ENCODE measurements around the gene SPOCK1. TPM values are rescaled to one million over a fixed set of nuclear protein-coding genes. Genes with fewer than 3 reads are reported as not detected.

The SPOCK1 gene
- total RNA-seq, 4 donors from 2014 or later = 1.1 to 6.4 (median 4.2) TPM; not detected in 1

GRCh38 chr5:137215780-137216179 lies 283.3 kb downstream of the SPOCK1 start:
- H3K27ac ChIP-seq = no peak overlapping the region

DNA sequence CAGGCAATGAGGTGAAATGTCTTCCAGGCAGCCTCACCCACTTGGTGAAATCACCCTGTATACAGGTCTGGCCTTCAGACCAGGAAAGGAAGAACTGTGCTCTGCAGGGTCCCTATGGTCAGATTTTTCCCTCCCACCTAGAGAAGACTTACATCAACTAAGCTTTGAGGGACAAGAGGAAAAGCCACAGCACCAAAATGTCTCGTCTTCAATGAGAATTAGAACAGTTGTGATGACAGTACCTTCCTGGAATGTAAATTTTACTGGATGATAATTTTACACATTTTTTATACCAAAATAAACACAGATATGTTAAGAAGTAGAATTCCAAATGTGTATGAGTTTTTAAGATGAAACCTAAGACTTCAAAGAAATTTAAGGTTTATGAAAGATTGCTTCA lies 283.9 kb downstream of the SPOCK1 start:
- Histone ChIP-seq H3K27me3 (no peaks in the 10 kb centered on the region), H3K4me1 (no peaks in the 10 kb centered on the region), H3K27ac (no peak overlapping the region), H3K4me3 (no peak overlapping the region), H3K36me3 (no peaks in the 10 kb centered on the region), H3K9me3 (no peaks in the 10 kb centered on the region)
- TF ChIP-seq, protein P1, sequence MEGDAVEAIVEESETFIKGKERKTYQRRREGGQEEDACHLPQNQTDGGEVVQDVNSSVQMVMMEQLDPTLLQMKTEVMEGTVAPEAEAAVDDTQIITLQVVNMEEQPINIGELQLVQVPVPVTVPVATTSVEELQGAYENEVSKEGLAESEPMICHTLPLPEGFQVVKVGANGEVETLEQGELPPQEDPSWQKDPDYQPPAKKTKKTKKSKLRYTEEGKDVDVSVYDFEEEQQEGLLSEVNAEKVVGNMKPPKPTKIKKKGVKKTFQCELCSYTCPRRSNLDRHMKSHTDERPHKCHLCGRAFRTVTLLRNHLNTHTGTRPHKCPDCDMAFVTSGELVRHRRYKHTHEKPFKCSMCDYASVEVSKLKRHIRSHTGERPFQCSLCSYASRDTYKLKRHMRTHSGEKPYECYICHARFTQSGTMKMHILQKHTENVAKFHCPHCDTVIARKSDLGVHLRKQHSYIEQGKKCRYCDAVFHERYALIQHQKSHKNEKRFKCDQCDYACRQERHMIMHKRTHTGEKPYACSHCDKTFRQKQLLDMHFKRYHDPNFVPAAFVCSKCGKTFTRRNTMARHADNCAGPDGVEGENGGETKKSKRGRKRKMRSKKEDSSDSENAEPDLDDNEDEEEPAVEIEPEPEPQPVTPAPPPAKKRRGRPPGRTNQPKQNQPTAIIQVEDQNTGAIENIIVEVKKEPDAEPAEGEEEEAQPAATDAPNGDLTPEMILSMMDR (IDR thresholded peaks at IDR 0.05) = no peak
- no peak for TF ChIP-seq POLR2A (IDR thresholded peaks at IDR 0.05)
- DNase-seq = no peak

More at GRCh38 chr5:137215780-137216179, 283.3 kb downstream of the SPOCK1 start:
- H3K4me1 ChIP-seq = no peaks in the 10 kb centered on the region
- no peaks in the 10 kb centered on the region for H3K27me3 ChIP-seq
- no peaks in the 10 kb centered on the region for H3K9me3 ChIP-seq
- no peak for DNase-seq
- TF ChIP-seq, protein P1 (IDR thresholded peaks at IDR 0.05) = no peak
- no peak for TF ChIP-seq POLR2A (IDR thresholded peaks at IDR 0.05)
- H3K4me3 ChIP-seq = no peak overlapping the region
- H3K36me3 ChIP-seq = no peaks in the 10 kb centered on the region

GRCh38 chr5:137214446-137215189 lies 284.5 kb downstream of the SPOCK1 start:
- no peak for DNase-seq
- H3K4me3 ChIP-seq = no peak overlapping the region
- TF ChIP-seq, protein P1 (IDR thresholded peaks at IDR 0.05) = no peak
- no peak for TF ChIP-seq POLR2A (IDR thresholded peaks at IDR 0.05)
- no peak overlapping the region for H3K27ac ChIP-seq
- H3K27me3 ChIP-seq = no peaks in the 10 kb centered on the region
- H3K36me3 ChIP-seq = no peaks in the 10 kb centered on the region
- H3K4me1 ChIP-seq = no peaks in the 10 kb centered on the region
- H3K9me3 ChIP-seq = no peaks in the 10 kb centered on the region

DNA sequence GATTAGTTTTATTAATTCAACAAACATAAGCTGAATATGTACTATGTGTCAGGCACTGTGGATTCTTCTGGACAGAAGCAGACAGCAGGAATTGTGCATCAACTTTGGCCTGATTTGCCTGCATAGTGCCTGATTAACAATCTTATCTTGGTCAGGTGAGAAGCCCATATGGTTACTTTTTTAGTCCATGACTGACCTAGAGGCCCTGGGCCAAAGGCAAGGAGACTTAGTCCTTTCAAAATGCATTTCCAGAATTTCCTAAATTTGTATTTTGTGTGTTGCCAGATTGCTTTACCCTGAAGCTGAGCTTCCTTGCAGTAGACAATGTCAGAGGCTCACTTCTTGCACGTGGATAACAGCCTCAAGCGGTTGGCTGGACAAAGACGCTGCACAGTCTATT lies 286.7 kb downstream of the SPOCK1 start:
- H3K27me3 ChIP-seq = no peaks in the 10 kb centered on the region
- no peak for DNase-seq
- H3K36me3 ChIP-seq = no peaks in the 10 kb centered on the region
- TF ChIP-seq, protein P1 (IDR thresholded peaks at IDR 0.05) = no peak
- TF ChIP-seq POLR2A (IDR thresholded peaks at IDR 0.05) = no peak
- no peak overlapping the region for H3K27ac ChIP-seq
- no peaks in the 10 kb centered on the region for H3K4me1 ChIP-seq
- H3K4me3 ChIP-seq = no peak overlapping the region
- no peaks in the 10 kb centered on the region for H3K9me3 ChIP-seq

DNA sequence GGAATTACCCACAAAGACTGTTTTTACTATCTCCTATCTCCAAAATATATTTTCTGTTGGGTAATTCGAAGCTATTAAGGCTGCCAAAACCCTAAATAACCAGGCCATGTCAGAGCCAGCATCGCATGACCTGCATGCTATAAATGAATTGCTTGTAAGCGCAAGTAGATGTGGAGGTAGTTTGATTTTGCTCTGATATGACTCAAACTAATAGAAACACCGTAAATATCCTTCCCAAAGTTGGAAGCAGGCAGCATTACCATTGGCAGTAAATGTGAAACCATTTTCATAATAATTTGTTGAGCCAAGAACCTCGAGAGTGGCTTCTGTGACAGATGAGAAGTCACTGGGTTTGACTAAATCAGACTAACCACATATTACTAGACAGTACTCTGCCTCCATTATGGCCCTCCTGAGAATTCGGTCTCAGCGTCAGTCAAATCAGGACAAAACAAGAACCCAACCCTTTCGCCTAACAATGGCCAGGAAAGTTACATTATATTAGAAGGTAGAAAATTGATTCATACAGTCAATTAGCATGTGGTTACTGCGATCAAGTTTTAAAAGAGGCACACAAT lies 289.8 kb downstream of the SPOCK1 start:
- Histone ChIP-seq H3K27ac (no peak overlapping the region), H3K27me3 (no peaks in the 10 kb centered on the region), H3K9me3 (no peaks in the 10 kb centered on the region), H3K36me3 (no peaks in the 10 kb centered on the region), H3K4me3 (no peak overlapping the region), H3K4me1 (no peaks in the 10 kb centered on the region)
- DNase-seq = no peak
- TF ChIP-seq, protein P1 (IDR thresholded peaks at IDR 0.05) = no peak
- TF ChIP-seq POLR2A (IDR thresholded peaks at IDR 0.05) = no peak

Measured in Peyer's patch (tissue), 4 donors.